ENCODE results near the gene SP4.

The SP4 gene

GRCh38 chr7:21443149-21443841, 15.4 kb downstream of the SP4 start:
- DNase-seq (ENCODE audit: low spot score), result no peak

GRCh38 chr7:21448974-21449373, 21.1 kb downstream of the SP4 start:
- no peak for DNase-seq (ENCODE audit: low spot score)

GRCh38 chr7:21450076-21450475, 22.2 kb downstream of the SP4 start:
- DNase-seq (ENCODE audit: low spot score), result no peak

GRCh38 chr7:21450941-21451340, 23.1 kb downstream of the SP4 start:
- DNase-seq (ENCODE audit: low spot score), result no peak

- DNase-seq (ENCODE audit: low spot score), result no peak
These were observed 26.3 kb downstream of the SP4 start for GRCh38 chr7:21454182-21454581.

- DNase-seq (ENCODE audit: low spot score), result no peak
These were observed 27.0 kb downstream of the SP4 start for GRCh38 chr7:21454906-21455305.

- DNase-seq (ENCODE audit: low spot score), result no peak
These were observed 33.4 kb downstream of the SP4 start for GRCh38 chr7:21461282-21461681.

- no peak for DNase-seq (ENCODE audit: low spot score)
These were observed 34.2 kb downstream of the SP4 start for GRCh38 chr7:21462081-21462480.

GRCh38 chr7:21463524-21463923, 35.6 kb downstream of the SP4 start:
- no peak for DNase-seq (ENCODE audit: low spot score)

- no peak for DNase-seq (ENCODE audit: low spot score)
These were observed 41.1 kb downstream of the SP4 start for GRCh38 chr7:21468969-21469368.

GRCh38 chr7:21469894-21470293, 42.0 kb downstream of the SP4 start:
- no peak for DNase-seq (ENCODE audit: low spot score)

- DNase-seq (ENCODE audit: low spot score), result no peak
These were observed 44.1 kb downstream of the SP4 start for GRCh38 chr7:21472029-21472428.

- DNase-seq (ENCODE audit: low spot score), result no peak
These were observed 48.5 kb downstream of the SP4 start for GRCh38 chr7:21476429-21476828.

- DNase-seq (ENCODE audit: low spot score), result no peak
These were observed 53.0 kb downstream of the SP4 start for GRCh38 chr7:21480693-21481403.

GRCh38 chr7:21486511-21486910, 58.6 kb downstream of the SP4 start:
- no peak for DNase-seq (ENCODE audit: low spot score)

GRCh38 chr7:21495731-21496130, 67.8 kb downstream of the SP4 start:
- DNase-seq (ENCODE audit: low spot score), result no peak

GRCh38 chr7:21497072-21497471, 69.2 kb downstream of the SP4 start:
- peak; percentile 53 for DNase-seq (ENCODE audit: low spot score)

- no peak for DNase-seq (ENCODE audit: low spot score)
These were observed 72.4 kb downstream of the SP4 start for GRCh38 chr7:21500117-21500832.

GRCh38 chr7:21504021-21504420, 76.1 kb downstream of the SP4 start:
- DNase-seq (ENCODE audit: low spot score), result no peak

- DNase-seq (ENCODE audit: low spot score), result peak; percentile 46
These were observed 79.9 kb downstream of the SP4 start for GRCh38 chr7:21507627-21508343.

- no peak for DNase-seq (ENCODE audit: low spot score)
These were observed 80.7 kb downstream of the SP4 start for GRCh38 chr7:21508538-21508937.

- DNase-seq (ENCODE audit: low spot score), result no peak
These were observed 86.2 kb downstream of the SP4 start for GRCh38 chr7:21514062-21514461.

GRCh38 chr7:21524680-21525079, 96.8 kb downstream of the SP4 start:
- DNase-seq (ENCODE audit: low spot score), result no peak
